ENCODE results near the gene LRRC47.
"Not testable (repeated sequence)": the region's sequence is repeated elsewhere in the genome, so short reads cannot be mapped to it uniquely, and the experiment has no call there.

Gene LRRC47

GRCh38 chr1:3814771-3815561 lies 18.7 kb upstream of the LRRC47 start:
- DNase-seq, result no peak

- no peak for DNase-seq
Observed at GRCh38 chr1:3814065-3814464, 17.8 kb upstream of the LRRC47 start.

GRCh38 chr1:3811595-3811911 lies 15.3 kb upstream of the LRRC47 start:
- no peak for DNase-seq

GRCh38 chr1:3810149-3810761 lies 14.0 kb upstream of the LRRC47 start:
- DNase-seq, result not testable (repeated sequence)

- DNase-seq, result no peak
Observed at GRCh38 chr1:3809680-3810079, 13.4 kb upstream of the LRRC47 start.

- DNase-seq, result no peak
Observed at GRCh38 chr1:3807769-3808168, 11.5 kb upstream of the LRRC47 start.

- no peak for DNase-seq
Observed at GRCh38 chr1:3805038-3805437, 8.7 kb upstream of the LRRC47 start.

GRCh38 chr1:3804627-3804944 lies 8.3 kb upstream of the LRRC47 start:
- not testable (repeated sequence) for DNase-seq

GRCh38 chr1:3803905-3804626 lies 7.8 kb upstream of the LRRC47 start:
- DNase-seq, result no peak

- DNase-seq, result not testable (repeated sequence)
Observed at GRCh38 chr1:3800795-3801194, 4.5 kb upstream of the LRRC47 start.

GRCh38 chr1:3799976-3800685 lies 3.8 kb upstream of the LRRC47 start:
- DNase-seq, result no peak

GRCh38 chr1:3795453-3796214 lies 664 bp downstream of the LRRC47 start:
- peak; percentile 20 for DNase-seq

GRCh38 chr1:3790952-3791351 lies 5.3 kb downstream of the LRRC47 start:
- DNase-seq, result no peak

GRCh38 chr1:3790500-3790923 lies 5.8 kb downstream of the LRRC47 start:
- no peak for DNase-seq

- no peak for DNase-seq
Observed at GRCh38 chr1:3789421-3790300, 6.6 kb downstream of the LRRC47 start.

GRCh38 chr1:3788756-3789420 lies 7.4 kb downstream of the LRRC47 start:
- no peak for DNase-seq

- DNase-seq, result no peak
Observed at GRCh38 chr1:3787745-3788605, 8.3 kb downstream of the LRRC47 start.

- DNase-seq, result peak; percentile 89
Observed at GRCh38 chr1:3787349-3787715, 9.0 kb downstream of the LRRC47 start.

GRCh38 chr1:3786468-3787348 lies 9.6 kb downstream of the LRRC47 start:
- no peak for DNase-seq

All from activated CD4-positive, alpha-beta T cell treated with anti-CD3 and anti-CD28 coated beads, Interleukin-2, Interleukin-6, amounts not matched to agents 100 ng/mL and 50 ng/mL, durations not matched to agents 16 hours and 8 hours (primary cell).